ENCODE results near the gene APBA2. TPM values are rescaled to one million over a fixed set of nuclear protein-coding genes. Genes with fewer than 3 reads are reported as not detected.

Gene APBA2
- total and polyA plus RNA-seq, 8 donors = 0.45 to 13.3 (median 2.0) TPM; not detected in 1

DNA sequence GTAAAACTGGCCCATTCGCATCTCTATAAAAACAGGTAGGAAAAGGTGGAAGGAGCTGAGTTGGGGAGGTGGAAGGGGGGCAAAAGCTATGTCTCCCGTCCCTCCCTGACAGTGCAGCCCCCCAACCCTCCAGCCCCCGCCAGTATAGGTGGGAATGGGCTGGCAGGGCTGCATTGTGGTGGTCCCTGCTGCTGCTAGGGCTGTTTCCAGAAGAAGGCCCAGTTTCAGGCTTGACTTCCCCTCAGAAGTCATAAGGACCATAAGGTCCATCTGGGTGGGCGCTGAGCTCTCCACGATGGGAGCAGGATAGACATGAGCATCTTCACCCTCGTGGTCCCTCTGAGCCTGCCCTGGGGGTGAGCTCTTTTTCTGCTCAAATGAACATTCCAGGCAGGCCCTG is 44.2 kb downstream of the APBA2 start:
- Histone ChIP-seq H3K9me3 (peaks cover 0 to 9% (median 3%) of the 10 kb centered on the region in 4 donors), H3K4me1 (no peaks in the 10 kb centered on the region), H3K27me3 (peaks cover 0 to 16% (median 0%) of the 10 kb centered on the region in 3 donors), H3K36me3 (no peaks in the 10 kb centered on the region), H3K27ac (no peak overlapping the region), H3K4me3 (no peak overlapping the region)
- WGBS, 5 donors = 67 to 74% (median 68%) methylated on average over 6 of the region's 6 CpGs
- intact Hi-C loops (cut with DNase I; ENCODE audit: low total_unique reads) = no loop called here
- TF ChIP-seq, protein P1, sequence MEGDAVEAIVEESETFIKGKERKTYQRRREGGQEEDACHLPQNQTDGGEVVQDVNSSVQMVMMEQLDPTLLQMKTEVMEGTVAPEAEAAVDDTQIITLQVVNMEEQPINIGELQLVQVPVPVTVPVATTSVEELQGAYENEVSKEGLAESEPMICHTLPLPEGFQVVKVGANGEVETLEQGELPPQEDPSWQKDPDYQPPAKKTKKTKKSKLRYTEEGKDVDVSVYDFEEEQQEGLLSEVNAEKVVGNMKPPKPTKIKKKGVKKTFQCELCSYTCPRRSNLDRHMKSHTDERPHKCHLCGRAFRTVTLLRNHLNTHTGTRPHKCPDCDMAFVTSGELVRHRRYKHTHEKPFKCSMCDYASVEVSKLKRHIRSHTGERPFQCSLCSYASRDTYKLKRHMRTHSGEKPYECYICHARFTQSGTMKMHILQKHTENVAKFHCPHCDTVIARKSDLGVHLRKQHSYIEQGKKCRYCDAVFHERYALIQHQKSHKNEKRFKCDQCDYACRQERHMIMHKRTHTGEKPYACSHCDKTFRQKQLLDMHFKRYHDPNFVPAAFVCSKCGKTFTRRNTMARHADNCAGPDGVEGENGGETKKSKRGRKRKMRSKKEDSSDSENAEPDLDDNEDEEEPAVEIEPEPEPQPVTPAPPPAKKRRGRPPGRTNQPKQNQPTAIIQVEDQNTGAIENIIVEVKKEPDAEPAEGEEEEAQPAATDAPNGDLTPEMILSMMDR (IDR thresholded peaks at IDR 0.05) = no peak
- TF ChIP-seq EP300 (IDR thresholded peaks at IDR 0.05) (no peak), POLR2AphosphoS5 (IDR thresholded peaks at IDR 0.05) (no peak), POLR2A (IDR thresholded peaks at IDR 0.05) (no peak)
- DNase-seq = no peak

DNA sequence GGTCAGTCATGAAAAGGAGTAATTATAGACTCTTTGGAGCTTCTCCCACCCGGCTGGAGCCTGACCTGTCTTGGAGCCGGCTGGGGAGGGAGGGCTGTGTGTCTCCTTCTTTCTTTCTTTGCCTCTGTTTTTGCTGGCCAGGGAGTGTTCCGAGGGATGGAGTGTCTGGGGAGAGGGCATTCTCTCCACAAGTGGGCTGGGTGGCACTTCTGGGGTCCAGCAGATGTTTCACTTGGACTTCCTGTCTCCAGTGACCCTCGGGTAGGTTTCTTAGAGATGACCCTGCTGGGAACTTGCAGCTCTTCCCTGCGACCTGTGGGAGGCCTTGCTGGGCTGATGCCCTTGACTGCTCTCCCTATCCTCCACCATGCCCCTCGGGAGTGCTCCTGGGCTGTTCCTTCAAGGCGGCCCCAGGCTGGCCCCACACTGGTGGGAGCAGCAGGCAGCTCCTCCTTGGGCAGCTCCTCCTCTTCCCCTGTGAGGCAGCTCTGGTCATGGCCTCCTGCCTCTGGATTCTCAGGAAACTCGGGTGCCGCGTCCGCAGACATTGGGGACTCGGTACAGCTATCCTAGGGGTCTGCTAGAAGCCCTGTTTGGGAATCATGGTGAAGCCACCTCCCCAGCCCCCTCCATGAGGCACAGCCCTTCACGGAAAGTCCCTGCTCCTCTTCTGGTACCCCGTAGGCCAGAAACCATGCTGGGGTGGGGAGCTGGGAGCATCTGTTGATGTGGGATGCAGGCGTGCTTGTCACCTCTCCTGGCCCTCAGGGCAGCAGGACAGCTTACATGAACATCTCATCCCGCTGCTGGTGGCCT is 44.9 kb downstream of the APBA2 start:
- TF ChIP-seq POLR2AphosphoS5 (IDR thresholded peaks at IDR 0.05) (no peak), POLR2A (IDR thresholded peaks at IDR 0.05) (no peak), EP300 (IDR thresholded peaks at IDR 0.05) (no peak)
- TF ChIP-seq, protein P1 (IDR thresholded peaks at IDR 0.05) = no peak
- WGBS, 5 donors = 82 to 88% (median 84%) methylated on average over 14 to 16 of the region's 16 CpGs
- no peak for DNase-seq
- no peak overlapping the region for H3K4me3 ChIP-seq
- H3K9me3 ChIP-seq = peaks cover 0 to 9% (median 3%) of the 10 kb centered on the region in 4 donors
- no peaks in the 10 kb centered on the region for H3K4me1 ChIP-seq
- H3K36me3 ChIP-seq = no peaks in the 10 kb centered on the region
- H3K27me3 ChIP-seq = peaks cover 0 to 16% (median 0%) of the 10 kb centered on the region in 3 donors
- intact Hi-C loops (cut with DNase I; ENCODE audit: low total_unique reads) = no loop called here
- no peak overlapping the region for H3K27ac ChIP-seq

DNA sequence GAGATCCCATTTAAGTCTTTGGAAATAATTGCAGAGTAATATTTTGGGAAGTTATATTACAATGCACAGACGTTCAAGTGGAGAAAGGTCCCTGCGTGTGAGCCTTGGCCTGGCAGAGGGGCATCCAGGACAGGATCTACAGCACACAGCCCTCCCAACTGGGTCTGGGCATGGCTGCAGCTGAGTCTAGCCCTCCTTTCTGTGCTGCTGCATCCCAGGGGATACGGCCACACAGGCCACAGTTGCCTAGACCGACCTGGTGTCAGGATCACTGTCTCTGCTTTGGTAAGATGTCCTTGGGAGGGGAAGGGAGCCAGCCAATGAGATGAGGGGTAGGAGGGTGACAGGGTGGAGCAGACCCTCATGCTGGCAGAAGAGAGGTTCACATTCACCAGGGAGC is 46.1 kb downstream of the APBA2 start:
- DNase-seq = no peak
- peaks cover 0 to 16% (median 0%) of the 10 kb centered on the region in 3 donors for H3K27me3 ChIP-seq
- no peak overlapping the region for H3K4me3 ChIP-seq
- no peak overlapping the region for H3K27ac ChIP-seq
- 78 to 93% (median 89%) methylated on average over 4 of the region's 4 CpGs for WGBS, 5 donors
- intact Hi-C loops (cut with DNase I; ENCODE audit: low total_unique reads) = no loop called here
- no peaks in the 10 kb centered on the region for H3K36me3 ChIP-seq
- H3K9me3 ChIP-seq = peaks cover 0 to 9% (median 3%) of the 10 kb centered on the region in 4 donors
- no peak for TF ChIP-seq POLR2AphosphoS5 (IDR thresholded peaks at IDR 0.05)
- no peak for TF ChIP-seq POLR2A (IDR thresholded peaks at IDR 0.05)
- TF ChIP-seq, protein P1 (IDR thresholded peaks at IDR 0.05) = no peak
- H3K4me1 ChIP-seq = no peaks in the 10 kb centered on the region

DNA sequence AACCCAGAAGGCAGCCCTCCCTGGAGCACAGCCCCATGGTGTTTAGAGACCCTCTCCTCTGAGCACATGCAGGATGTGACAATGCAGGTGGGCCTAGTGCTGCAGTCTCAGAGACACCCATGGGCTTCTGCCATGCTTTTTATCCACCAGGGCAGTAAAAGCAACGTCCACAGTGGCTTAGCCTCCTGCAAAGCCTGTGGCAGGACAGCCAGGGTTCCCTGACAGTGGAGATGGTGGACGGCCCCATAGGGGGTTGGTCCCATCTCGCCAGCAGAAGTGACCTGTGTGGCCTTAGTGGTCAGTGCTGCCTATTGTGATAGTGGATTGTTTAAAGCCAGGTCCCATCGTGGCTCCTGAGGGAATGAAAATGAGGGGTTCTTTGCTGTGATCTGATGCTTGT is 46.6 kb downstream of the APBA2 start:
- WGBS, 5 donors = 67 to 80% (median 76%) methylated on average over 1 to 4 of the region's 4 CpGs
- TF ChIP-seq POLR2AphosphoS5 (IDR thresholded peaks at IDR 0.05) = no peak
- TF ChIP-seq, protein P1 (IDR thresholded peaks at IDR 0.05) = no peak
- no peak for TF ChIP-seq POLR2A (IDR thresholded peaks at IDR 0.05)
- no peak for TF ChIP-seq EP300 (IDR thresholded peaks at IDR 0.05)
- Histone ChIP-seq H3K4me3 (no peak overlapping the region), H3K27ac (no peak overlapping the region), H3K36me3 (no peaks in the 10 kb centered on the region), H3K9me3 (peaks cover 0 to 9% (median 3%) of the 10 kb centered on the region in 4 donors), H3K27me3 (peaks cover 0 to 16% (median 0%) of the 10 kb centered on the region in 3 donors), H3K4me1 (no peaks in the 10 kb centered on the region)
- DNase-seq = no peak
- intact Hi-C loops (cut with DNase I; ENCODE audit: low total_unique reads) = no loop called here

Measured in stomach (tissue), 9 donors.